Smooth muscle cell of the umbilical artery (primary cell): ENCODE measurements around the gene ADGRD2. TPM values are rescaled to one million over a fixed set of nuclear protein-coding genes. Genes with fewer than 3 reads are reported as not detected.

Experiments
- total RNA-seq: library from RNA; depleted of rRNA; stranded (reverse); fragments of >200 nt; gene quantifications from 2 replicates; pipeline ENCODE4 v1.2.3, GENCODE V29; 2014

The ADGRD2 gene, protein sequence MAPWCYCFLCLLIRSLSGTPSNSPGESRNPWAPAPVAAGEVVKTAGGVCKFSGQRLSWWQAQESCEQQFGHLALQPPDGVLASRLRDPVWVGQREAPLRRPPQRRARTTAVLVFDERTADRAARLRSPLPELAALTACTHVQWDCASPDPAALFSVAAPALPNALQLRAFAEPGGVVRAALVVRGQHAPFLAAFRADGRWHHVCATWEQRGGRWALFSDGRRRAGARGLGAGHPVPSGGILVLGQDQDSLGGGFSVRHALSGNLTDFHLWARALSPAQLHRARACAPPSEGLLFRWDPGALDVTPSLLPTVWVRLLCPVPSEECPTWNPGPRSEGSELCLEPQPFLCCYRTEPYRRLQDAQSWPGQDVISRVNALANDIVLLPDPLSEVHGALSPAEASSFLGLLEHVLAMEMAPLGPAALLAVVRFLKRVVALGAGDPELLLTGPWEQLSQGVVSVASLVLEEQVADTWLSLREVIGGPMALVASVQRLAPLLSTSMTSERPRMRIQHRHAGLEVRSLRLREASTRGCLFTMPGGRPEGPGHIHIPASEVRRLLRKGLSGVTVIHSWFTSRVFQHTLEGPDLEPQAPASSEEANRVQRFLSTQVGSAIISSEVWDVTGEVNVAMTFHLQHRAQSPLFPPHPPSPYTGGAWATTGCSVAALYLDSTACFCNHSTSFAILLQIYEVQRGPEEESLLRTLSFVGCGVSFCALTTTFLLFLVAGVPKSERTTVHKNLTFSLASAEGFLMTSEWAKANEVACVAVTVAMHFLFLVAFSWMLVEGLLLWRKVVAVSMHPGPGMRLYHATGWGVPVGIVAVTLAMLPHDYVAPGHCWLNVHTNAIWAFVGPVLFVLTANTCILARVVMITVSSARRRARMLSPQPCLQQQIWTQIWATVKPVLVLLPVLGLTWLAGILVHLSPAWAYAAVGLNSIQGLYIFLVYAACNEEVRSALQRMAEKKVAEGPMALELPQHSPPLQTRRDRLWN
- total RNA-seq: not detected in 2 replicates

GRCh38 chr9:124450241-124450924 is at the start of gene ADGRD2:
ADGRD2 (plus strand) TSS chr9:124450451; CDS start chr9:124451667, 1,216 bp downstream.

GRCh38 chr9:124415102-124415851 is 35.0 kb upstream of the ADGRD2 start, which contains the start of gene PSMB7:
PSMB7 (minus strand) TSS chr9:124415442; CDS start chr9:124415425, 17 bp downstream.

GRCh38 chr9:124506931-124507879 is 57.0 kb downstream of the ADGRD2 start, which contains the start of gene NR5A1:
NR5A1 (minus strand) TSS chr9:124507399; CDS start chr9:124503395, 4,004 bp downstream.

Other genes with a start within 250 kb of the ADGRD2 start
- gene NEK6, start 192.5 kb upstream of the ADGRD2 start, total RNA-seq: 65.9 and 86.7 TPM in 2 replicates
- 162 and 201 TPM in 2 replicates for gene PSMB7, start 35.0 kb upstream of the ADGRD2 start, total RNA-seq
- not detected in 2 replicates for gene NR5A1, start 56.9 kb downstream of the ADGRD2 start, total RNA-seq